ENCODE data around the gene ZSCAN23. TPM values are rescaled to one million over a fixed set of nuclear protein-coding genes. Genes with fewer than 3 reads are reported as not detected.

The ZSCAN23 gene
- total RNA-seq, 2 donors from 2014 or later = 4.1 to 7.1 TPM

DNA sequence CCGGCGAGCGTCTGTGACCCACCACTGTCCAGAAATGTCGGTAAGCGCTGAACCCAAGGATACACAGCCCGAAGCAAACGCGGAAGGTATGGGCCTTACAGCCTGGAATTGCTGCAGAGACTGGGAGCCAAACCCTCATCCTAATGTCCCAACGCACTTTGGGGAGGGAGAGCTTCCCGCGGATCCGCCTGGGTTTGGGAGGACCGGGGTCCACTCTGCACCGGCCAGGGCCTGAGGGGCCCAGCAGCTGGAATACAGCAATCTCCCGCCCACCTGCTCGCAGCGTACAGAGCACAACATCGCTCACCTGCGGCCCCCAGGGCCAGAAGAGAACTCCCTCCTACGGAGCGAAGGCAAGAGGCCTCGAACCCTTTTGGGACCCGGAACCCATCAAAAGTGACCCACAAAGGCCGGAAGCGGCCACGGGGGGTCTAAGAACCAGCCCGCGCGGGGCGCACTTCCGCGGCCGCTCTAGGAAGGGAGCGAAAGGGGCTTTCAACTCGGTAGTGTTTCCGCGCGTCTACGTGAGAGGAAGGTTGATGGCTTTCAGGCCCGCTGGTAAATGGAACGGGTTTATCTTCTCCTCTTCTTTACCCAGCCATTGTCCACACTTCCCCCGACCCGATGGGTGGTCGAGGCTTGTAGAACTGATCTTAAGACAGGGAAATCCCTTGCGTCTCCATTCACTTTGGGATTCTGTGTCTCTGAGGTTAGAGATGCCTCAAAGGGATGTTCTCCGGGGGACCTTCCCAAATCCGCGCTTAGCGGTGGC, 43.8 kb downstream of the ZSCAN23 start, which contains the start of gene ZSCAN12:
TSS of gene ZSCAN12 (minus strand) at position 398 of the 772 bp plus-strand sequence. CDS start 1,342 bp downstream, outside the sequence.
- H3K9me3 ChIP-seq (ENCODE audit: control insufficient read depth, low read length) = no peaks in the 10 kb centered on the region
- TF ChIP-seq CTCF (conservative IDR thresholded peaks at IDR 0.05) = peak; percentile 83
- H3K27me3 Mint-ChIP-seq (ENCODE audit: insufficient read depth) = peaks cover 28% of the 10 kb centered on the region
- H3K4me3 ChIP-seq (ENCODE audit: low read length) = peak within 1 kb of the TSS; percentile 82
- H3K9me3 Mint-ChIP-seq = no peaks in the 10 kb centered on the region
- peak within 1 kb of the TSS; percentile 94 for H3K4me3 Mint-ChIP-seq
- H3K27me3 ChIP-seq (ENCODE audit: control insufficient read depth, insufficient read depth, low read length, poor library complexity, severe bottlenecking) = peaks cover 13% of the 10 kb centered on the region
- peaks cover 34% of the 10 kb centered on the region for H3K36me3 ChIP-seq (ENCODE audit: control insufficient read depth, insufficient read depth, low read length)
- peak within 1 kb of the TSS; percentile 39 for H3K27ac ChIP-seq (ENCODE audit: low read depth, low read length)
- peak; percentile 95 for DNase-seq
- peaks cover 28% of the 10 kb centered on the region for H3K4me1 Mint-ChIP-seq
- no peaks in the 10 kb centered on the region for H3K4me1 ChIP-seq (ENCODE audit: control insufficient read depth, insufficient read depth, low read length)
- WGBS, 2 experiments (ENCODE audit: insufficient coverage in 1 of 2, insufficient read length in 1 of 2) = 1% methylated on average over 27 to 49 of the region's 49 CpGs
- H3K36me3 Mint-ChIP-seq (ENCODE audit: low read depth) = peaks cover 34% of the 10 kb centered on the region
- H3K9ac ChIP-seq (ENCODE audit: extremely low read depth, low read length, poor library complexity, severe bottlenecking) = peak within 1 kb of the TSS; percentile 73
- H3K27ac Mint-ChIP-seq = peak within 1 kb of the TSS; percentile 96

DNA sequence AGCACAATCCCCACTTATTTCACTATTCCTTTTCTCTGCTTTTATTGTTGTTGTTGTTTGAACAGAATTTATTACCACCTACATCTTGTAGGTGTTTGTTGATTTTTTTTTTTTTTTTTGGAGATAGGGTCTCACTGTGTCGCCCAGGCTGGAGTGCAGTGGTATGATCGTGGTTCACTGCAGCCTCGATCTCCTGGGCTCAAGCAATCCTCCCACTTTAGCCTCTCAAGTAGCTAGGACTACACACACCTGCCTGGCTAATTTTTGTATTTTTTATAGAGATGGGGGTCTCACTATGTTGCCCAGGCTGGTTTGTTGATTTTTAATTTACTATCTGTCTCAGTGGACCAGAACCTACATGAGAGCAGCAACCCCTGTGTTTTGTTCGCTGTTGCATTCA, 47.4 kb downstream of the ZSCAN23 start:
- peaks cover 65% of the 10 kb centered on the region for H3K36me3 ChIP-seq (ENCODE audit: control insufficient read depth, insufficient read depth, low read length)
- Mint-ChIP-seq H3K4me1 (peaks cover 28% of the 10 kb centered on the region), H3K27me3 (ENCODE audit: insufficient read depth) (peaks cover 2% of the 10 kb centered on the region), H3K4me3 (no peak overlapping the region), H3K9me3 (peaks cover 7% of the 10 kb centered on the region), H3K27ac (no peak overlapping the region), H3K36me3 (ENCODE audit: low read depth) (peaks cover 63% of the 10 kb centered on the region)
- H3K27ac ChIP-seq (ENCODE audit: low read depth, low read length) = no peak overlapping the region
- 92 to 100% methylated on average over 1 to 4 of the region's 4 CpGs for WGBS, 2 experiments (ENCODE audit: insufficient coverage in 1 of 2, insufficient read length in 1 of 2)
- H3K9me3 ChIP-seq (ENCODE audit: control insufficient read depth, low read length) = no peaks in the 10 kb centered on the region
- no peak overlapping the region for H3K9ac ChIP-seq (ENCODE audit: extremely low read depth, low read length, poor library complexity, severe bottlenecking)
- no peaks in the 10 kb centered on the region for H3K27me3 ChIP-seq (ENCODE audit: control insufficient read depth, insufficient read depth, low read length, poor library complexity, severe bottlenecking)
- peak overlapping the region; percentile 32 for H3K4me3 ChIP-seq (ENCODE audit: low read length)
- no peaks in the 10 kb centered on the region for H3K4me1 ChIP-seq (ENCODE audit: control insufficient read depth, insufficient read depth, low read length)
- no peak for DNase-seq
- no peak for TF ChIP-seq CTCF (conservative IDR thresholded peaks at IDR 0.05)

- Mint-ChIP-seq H3K27me3 (ENCODE audit: insufficient read depth) (no peaks in the 10 kb centered on the region), H3K9me3 (peaks cover 12% of the 10 kb centered on the region), H3K4me1 (peaks cover 25% of the 10 kb centered on the region), H3K36me3 (ENCODE audit: low read depth) (peaks cover 80% of the 10 kb centered on the region), H3K27ac (no peak overlapping the region), H3K4me3 (no peak overlapping the region)
- H3K9ac ChIP-seq (ENCODE audit: extremely low read depth, low read length, poor library complexity, severe bottlenecking) = no peak overlapping the region
- no peaks in the 10 kb centered on the region for H3K4me1 ChIP-seq (ENCODE audit: control insufficient read depth, insufficient read depth, low read length)
- no peak overlapping the region for H3K27ac ChIP-seq (ENCODE audit: low read depth, low read length)
- peak overlapping the region; percentile 43 for H3K4me3 ChIP-seq (ENCODE audit: low read length)
- TF ChIP-seq CTCF (conservative IDR thresholded peaks at IDR 0.05) = peak; percentile 69
- H3K27me3 ChIP-seq (ENCODE audit: control insufficient read depth, insufficient read depth, low read length, poor library complexity, severe bottlenecking) = no peaks in the 10 kb centered on the region
- no peaks in the 10 kb centered on the region for H3K9me3 ChIP-seq (ENCODE audit: control insufficient read depth, low read length)
- WGBS, 2 experiments (ENCODE audit: insufficient coverage in 1 of 2, insufficient read length in 1 of 2) = 75 to 80% methylated on average over 2 to 5 of the region's 5 CpGs
- DNase-seq = no peak
- H3K36me3 ChIP-seq (ENCODE audit: control insufficient read depth, insufficient read depth, low read length) = peaks cover 83% of the 10 kb centered on the region
Observed at GRCh38 chr6:28393912-28394662, 49.2 kb downstream of the ZSCAN23 start.

Measured in endodermal cell (in vitro differentiated cells).